Bone marrow (tissue), 2 donors: ENCODE results near the gene STX18.

Experiments
- DNase-seq, 2 donors: peaks; one replicate each; lab custom pipeline; 2025; lab: John Stamatoyannopoulos, UW

The STX18 gene

DNA sequence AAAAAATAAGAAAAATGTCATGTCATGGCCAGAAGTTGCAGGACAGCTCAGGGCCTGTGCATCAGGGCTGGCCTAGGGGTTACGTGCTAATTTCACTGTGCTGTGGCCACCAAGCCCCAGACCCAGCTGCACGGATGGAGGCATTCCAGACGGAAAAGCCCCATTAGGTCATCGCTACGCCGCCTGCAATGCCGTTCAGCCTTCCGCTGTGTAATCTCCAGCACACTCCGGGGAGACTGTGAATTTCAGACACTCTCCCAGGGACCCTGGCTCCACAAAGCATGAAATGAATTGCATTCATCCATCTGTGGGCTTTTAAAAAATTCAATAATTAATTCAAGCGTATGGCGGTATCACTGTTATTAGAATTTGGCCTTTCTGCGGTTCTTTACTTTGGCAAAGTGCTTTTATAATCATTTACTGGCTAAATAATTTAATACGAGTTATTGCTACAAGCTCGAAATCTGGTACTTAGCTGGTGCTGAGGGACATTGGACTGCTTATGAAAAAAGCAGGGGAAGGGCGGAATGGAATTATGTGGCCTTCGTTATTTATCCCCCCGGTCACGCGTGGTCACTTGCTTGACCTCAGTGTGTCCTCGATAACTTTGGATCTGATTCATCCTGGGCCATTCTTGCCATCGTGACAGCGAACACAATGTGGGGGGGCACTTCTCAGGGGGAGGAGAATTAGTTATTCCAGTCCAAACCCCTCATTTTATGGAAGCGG, 164.0 kb downstream of the STX18 start:
- no peak for DNase-seq

DNA sequence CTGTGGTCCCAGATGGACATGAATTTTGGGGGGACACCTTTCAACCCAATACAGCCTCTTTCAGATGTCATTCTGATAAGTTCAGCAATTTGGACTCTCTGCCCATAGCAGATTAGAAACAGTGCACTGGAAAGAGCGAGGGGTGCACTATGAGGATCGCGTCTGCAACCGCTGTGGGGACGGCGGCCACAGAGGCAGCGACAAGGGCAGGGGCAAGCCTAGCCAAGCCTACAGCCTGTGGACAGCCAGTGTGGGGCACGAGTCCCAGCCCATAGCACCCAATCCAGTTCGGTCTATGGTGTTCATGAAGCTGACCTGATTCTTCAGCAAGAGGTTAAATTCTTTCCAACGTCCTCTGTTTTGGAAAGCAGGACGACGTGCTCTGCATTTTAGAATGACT, 164.7 kb downstream of the STX18 start:
- no peak for DNase-seq

DNA sequence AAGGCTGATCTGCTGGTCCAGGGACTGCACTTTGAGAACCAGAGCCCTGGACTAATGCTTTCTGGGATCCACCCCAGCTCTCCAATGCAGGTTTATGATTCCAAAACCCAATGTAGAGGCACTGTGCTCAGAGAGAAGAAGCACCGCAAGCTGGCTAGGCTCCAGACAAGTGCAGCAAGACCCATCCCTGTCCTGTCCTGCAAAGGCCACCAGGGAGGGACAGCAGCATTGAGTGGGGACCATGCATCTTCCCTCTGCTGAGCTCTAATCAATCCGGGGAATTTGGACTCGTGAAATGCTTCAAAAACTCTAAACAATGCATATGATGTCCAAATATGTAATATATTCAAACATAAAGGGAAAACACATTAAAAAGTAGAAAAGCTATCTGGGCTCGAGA, 165.8 kb downstream of the STX18 start:
- DNase-seq: no peak

DNA sequence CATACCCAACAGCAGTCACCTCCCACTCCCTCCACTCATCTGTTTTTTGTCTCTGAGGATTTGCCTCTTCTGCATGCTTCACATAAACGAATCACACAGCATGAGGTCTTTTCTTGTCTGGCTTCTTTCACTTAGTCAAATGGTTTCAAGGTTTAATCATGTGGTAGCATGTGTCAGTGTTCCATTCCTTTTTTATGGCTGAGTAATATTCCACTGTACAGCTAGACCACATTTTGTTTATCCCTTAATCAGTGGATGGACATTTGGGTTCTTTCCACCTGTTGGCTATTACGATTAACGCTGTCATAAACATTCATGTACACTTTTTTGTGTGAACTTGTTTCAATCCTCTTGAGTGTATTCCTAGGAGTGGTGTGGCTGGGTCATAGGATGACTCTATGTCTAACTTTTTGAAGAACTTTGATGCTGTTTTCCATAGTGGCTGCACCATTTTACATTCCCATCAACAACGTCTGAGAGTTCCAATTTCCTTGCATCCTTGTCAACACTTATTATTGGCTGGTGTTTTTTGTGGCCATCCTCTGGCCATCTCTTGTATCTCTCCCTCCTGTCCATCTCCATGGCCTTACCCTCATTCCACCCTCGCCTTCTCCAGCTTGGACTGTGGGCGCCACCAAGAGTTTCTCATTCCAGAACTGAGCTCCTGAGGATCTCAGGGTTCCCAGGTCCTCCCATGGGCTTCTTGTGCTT, 167.3 kb downstream of the STX18 start:
- DNase-seq: no peak
